HG02840 (cell line): ENCODE results near the gene PPP1R16B.
"Not testable (repeated sequence)": the region's sequence is repeated elsewhere in the genome, so short reads cannot be mapped to it uniquely, and the experiment has no call there.

Experiments used
- ATAC-seq: cut with Tn5 transposase; IDR thresholded peaks from one replicate; pipeline ENCODE4 v1.9.1; 2021; ENCODE audit warnings: mild to moderate bottlenecking, moderate library complexity, moderate number of reproducible peaks; ENCODE audit not compliant: unreplicated experiment, low FRiP score

The PPP1R16B gene

DNA sequence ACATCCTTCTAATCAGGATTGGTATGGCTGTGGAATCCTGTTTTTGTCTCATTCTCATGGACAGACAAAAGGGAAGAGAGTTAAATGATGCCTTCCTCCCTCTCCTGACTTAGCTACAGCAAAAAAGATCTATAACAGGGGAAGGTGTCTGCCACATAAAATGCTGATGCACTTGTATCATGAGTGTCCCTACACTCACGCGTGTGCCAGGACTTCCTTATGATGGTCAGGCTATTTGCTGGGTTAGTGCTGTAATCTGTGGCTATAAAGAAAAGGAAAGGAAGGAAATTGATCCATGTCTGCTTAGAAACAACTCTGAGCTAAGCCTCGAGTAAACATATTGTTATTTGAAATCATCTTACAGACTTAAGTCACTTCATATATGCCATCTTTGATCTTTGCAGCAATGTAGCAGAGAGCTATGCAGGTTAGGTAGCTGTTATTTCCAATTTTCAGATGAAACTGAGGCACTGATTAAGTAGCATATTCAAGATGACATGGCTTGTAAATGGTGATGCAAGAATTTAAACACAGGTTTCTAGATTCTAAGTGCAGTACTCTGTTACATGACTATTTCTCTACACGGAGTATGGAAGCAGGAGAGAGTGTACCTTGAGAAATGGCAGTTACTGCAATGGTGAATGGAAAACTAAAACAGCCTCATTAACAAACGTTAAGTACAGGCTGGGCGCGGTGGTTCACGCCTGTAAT lies 148.3 kb downstream of the PPP1R16B start:
- ATAC-seq, result no peak

DNA sequence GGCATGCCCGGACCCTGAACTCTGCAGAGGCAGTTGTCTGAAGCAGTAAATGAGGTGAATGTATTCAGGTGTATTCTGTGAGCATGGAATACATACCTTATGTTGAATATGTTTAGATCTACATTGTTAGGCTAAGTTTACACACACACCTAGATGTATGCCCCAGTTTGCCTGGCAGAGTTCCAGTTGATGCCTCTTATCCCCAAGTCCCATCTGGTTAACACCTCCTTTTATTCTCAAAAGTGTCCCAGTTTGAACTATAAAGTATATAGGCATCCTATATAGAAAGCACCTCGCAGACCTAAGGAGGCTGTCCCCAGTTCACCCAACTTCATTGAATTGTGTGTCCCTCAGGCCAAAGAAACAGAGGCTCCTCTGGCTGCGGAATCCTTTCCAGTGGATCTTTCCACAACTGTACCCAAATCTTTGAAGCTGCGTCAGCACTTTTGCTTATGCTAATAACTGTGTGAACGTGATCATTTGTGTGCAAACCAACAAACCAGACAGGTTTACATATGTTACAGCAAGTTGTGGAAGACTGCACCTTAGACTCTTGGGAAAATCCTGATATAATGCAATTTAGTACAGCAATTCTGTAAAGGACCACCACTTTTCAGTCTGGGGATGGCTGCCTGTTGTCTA lies 151.9 kb downstream of the PPP1R16B start:
- no peak for ATAC-seq

DNA sequence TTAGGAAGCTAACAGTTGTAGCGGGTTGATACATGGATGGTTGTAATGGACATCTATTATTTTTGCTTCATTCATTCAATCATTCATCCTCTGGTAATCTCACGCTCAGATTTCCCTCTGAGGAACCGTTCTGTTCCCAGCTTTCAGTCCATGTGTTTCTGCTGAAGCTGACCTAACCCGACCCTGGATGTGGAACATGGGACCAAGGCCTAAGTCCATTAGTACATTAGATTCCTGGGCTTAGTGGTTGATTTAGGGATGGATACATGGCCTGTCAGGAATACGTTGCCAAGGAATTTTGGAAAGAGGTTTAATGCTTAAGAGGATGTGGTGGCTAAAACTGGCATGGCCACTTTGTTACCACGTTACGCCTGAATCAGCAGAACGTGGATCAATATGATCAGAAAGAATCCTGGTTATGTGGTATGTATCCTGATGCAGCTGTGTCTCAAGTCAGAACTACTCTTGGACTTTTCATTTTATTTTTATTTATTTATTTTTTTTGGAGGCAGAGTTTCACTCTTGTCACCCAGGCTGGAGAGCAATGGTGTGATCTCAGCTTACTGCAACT lies 152.5 kb downstream of the PPP1R16B start:
- ATAC-seq, result no peak

DNA sequence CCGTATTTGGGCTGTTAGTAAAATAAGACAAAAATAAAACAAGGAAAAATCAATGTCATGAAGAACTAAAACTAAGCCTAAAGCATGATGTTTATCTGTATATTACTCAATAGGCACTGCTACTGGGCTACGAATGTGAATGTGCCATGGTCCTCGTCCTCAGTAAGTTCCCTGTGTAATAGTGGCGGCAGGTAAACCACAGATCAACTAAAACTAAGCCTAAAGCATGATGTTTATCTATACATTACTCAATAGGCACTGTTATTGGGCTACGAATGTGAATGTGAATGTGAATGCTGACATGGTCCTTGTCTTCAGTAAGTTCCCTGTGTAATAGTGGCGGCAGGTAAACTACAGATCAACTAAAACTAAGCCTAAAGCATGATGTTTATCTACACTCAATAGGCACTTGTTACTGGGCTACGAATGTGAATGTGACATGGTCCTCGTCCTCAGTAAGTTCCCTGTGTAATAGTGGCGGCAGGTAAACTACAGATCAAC lies 154.7 kb downstream of the PPP1R16B start:
- not testable (repeated sequence) for ATAC-seq

DNA sequence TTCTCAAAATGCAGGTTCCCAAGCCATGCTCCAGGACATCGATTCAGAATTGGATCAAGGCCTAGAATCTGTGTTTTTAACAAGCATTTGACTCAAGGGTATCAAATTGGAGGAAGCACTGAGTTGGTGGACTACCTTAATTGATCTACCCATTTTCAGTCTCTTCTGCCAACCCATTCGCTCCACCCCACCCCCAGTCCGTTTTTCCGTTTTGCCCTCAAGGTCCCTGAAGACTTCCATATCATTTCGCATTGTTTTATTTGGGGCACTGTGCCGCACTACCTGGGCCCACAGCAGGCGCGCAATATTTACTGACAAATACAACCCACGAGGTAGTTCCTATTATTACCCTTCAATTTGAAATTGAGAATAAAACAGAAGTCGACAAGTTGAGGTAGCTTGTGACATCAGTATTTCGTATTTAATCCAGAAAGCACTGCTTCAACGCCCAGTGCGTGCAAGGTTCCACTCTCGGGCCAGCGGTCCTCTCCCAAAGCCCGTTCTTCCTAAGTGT lies 156.1 kb downstream of the PPP1R16B start:
- no peak for ATAC-seq

DNA sequence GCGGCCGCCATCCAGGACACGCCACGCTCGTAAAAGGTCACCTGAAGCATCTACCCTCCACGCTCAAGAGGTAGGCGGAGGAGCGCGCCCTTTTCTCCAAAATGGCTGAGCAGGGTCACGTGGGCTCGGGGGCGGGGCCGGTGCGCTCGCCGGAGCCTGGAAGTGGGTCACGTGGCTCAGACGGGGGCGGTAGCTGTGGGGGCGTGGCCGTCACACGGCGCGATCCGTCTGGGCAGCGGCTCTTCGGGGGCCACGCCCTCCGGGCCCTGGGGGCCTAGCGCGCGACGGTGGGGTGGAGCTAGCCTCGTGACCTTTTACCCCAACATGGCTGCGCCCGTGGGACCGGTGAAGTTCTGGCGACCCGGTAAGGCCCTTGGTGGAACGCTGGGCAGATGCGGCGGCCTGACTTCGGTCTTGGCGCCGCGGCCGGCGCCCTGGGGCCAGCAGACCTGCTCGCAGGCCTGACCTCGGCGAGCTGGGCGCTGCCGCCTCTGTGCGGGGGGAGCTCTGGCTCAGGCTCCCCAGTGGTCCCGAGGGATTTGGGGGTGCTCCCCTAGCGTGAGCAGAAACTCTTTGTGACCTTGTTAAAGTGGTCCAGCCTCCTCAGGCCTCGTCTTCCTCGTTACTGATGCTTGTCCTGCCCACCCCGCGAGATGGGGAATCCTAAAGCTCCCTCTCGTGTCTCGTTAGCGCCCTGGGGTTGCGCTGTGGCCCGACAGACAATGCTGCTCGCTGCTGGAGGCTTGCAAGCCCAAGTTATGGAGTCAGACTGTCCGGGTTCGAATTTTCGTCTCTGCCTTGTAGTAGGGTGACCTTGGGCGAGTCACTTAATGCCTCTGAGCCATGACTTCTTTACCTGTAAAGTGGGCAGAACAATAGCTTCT lies 156.8 kb downstream of the PPP1R16B start, which contains the start of gene DHX35:
TSS of gene DHX35 (plus strand) at position 301 of the 884 bp plus-strand sequence. CDS start at position 325, 24 bp downstream.
- ATAC-seq, result peak; percentile 96

DNA sequence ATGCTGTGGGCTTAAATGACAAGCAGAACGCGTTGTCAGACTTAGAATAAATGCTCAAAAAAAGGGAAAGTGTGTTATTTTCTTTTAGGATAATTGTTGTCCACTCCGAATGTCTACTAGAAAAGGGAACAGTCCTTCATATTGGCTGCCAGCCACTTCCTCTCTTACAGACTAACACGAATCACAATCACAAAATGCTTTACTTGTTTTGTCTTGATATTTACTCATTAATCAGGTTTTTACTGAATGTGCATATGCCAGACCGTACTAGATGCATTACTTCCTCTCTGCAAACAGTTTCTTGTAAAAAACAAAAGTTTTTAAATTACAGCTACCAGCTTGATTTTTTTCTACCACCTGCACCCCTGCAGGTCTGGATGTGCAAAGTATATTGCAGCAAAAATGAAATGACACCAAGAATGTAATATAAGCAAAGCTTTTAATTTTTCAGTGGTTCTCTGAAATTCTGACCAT lies 157.5 kb downstream of the PPP1R16B start:
- no peak for ATAC-seq

DNA sequence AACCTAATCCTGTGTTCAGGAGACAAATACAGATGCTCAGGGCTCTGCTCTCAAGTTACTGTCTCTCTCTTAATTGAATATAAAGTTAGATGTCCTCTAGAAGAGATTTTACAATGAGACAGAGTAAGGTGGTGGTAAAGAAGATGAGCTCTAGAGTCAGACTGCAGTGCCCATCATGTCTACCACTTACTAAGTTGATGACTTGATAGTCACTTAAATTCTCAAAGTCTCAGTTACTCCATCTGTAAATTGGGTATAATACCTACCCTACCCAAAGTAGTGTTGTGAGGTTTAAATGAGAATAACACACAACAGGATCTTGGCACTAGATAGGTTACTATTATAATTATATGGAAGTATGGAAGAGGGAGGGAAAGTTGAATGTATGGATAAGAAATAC lies 158.2 kb downstream of the PPP1R16B start:
- no peak for ATAC-seq

DNA sequence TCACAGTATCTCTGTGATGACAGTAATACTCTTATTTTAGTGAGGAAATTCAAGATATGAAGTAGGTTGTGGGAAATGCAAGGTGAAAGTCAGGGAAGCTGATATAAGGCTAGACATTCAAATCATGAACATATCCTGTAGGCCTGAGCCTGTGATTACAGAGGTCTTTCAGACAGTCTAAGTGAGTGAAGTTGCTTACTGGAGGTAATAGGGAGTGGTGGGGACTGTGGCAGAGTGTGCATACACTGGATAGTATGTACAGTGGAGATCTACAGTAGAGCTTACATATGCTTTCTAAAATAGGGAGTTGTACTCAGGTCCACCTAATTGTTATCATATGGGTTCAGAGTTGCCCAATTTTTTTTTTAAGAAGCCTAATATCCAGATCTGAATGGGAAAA lies 159.8 kb downstream of the PPP1R16B start:
- ATAC-seq, result no peak

DNA sequence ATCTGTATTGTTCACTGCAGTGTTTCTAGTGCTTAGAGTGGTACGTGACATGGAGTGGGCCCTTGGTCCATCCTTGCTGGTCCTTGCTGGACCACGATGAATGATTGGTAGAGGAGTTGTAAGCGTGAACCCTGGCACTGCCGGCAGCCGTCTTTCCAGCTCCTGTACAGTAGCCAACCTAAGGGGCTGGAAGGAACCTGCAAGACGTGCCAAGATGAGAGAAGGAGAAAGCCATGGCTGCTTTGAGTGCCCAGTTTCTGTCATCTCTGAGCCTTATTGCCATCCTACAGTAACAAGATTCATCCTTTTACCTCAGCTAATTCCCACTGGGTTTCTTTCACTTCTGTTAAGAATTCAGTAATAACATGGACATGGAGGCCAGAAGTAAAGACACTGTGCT lies 162.6 kb downstream of the PPP1R16B start:
- no peak for ATAC-seq

DNA sequence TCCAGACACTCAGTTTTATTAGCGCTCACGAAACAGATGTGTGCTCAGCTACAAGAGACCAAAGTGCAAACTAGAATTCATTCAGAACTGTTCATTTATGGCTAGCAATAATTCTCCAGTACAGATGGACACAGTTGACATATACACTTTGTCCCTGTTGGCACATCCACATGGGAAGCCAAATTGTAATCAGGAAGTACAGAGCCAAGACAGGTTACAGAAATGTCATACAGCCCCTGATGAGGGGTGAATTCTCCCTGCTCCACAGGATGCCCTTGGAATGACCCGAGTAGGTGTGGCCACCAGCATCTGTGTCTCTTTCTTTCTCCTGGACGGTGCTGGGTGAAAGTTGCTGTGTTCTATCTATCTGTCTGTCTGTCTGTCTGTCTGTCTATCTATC lies 164.2 kb downstream of the PPP1R16B start:
- no peak for ATAC-seq

DNA sequence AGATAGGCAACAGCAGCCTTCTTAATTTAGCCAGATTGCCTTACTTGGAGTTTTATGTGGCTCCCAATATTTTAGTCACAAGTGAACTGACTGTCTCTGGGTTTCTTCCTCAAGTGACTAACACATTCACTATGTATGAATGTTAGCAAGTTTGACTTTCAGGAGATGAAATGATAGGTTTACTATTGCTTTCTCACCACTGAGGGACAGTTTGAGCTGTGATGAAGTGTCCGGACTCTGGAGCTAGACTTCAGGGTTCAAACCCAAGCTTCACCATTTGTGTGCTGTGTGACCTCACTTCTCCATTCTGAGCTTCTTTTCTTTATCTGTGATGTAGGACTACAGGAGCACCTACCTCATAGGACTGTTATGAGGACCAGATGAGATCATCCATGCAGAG lies 164.8 kb downstream of the PPP1R16B start:
- ATAC-seq, result no peak
